MV-4-11 (cell line): ENCODE results near the gene TSNAX.
"Not testable (repeated sequence)": the region's sequence is repeated elsewhere in the genome, so short reads cannot be mapped to it uniquely, and the experiment has no call there.

Source experiments
- DNase-seq: peaks from one replicate; lab custom pipeline; 2025; lab: John Stamatoyannopoulos, UW

TSNAX gene

DNA sequence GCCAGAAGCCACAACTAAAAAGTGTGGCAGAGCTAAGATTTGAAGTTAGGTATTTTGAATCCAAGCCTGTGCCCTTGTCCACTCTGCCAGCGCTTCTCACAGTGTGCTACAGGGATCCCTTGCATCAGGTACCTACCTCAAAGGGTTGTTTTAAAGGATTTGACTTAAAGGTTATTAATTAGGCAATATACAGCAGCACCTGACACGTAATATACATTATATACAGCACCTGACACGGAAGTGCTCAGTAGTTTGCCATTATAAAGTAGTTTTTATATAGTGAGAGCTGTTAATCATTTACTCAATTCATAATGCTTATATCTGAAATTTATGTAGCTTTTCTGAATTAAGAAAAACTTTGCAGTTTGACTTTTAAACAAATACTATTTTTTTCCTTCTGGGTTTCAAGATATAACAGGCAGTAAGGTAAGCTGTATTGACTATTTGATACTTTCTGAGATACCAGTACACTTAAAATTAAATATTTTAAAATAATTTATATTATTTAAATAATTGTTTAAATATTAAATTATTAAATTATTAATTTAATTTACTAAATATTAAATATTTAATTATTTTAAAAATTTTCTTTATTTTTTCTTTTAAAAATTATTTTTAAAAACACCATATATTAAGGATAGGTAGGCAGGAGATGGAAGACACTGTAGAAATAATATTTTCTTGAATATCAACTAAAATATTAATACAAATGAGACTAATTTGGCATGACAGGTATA, 33.3 kb downstream of the TSNAX start:
- DNase-seq = no peak

DNA sequence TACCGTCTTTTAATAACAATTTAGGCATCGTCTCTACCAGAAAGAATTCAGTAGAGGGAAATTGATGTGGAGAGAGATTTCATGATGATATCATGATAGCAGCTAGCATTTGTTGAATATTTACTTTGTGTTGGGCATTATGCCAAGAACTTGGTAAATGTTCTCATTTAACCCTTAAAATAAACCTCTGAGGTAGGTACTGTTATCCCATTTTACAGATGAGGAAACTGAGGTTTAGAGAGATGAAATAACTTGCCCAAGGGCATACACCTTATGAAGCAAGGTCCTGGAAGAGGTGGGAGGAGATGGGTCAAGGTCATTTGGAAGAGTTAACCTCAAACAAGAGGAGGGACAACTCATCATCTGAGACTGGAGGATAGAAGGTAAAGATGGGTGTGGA, 34.8 kb downstream of the TSNAX start:
- DNase-seq = no peak

DNA sequence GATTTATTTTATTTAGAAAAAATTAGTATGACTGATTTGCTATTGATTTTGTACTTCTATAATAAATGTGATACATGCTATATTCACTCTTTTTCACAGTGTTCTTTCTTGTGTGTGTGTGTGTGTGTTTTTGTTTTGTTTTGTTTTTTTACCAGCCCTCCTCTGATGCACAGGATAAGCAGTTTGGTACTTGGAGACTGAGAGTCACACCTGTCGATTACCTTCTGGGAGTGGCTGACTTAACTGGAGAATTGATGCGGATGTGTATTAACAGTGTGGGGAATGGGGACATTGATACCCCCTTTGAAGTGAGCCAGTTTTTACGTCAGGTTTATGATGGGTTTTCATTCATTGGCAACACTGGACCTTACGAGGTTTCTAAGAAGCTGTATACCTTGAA, 35.9 kb downstream of the TSNAX start:
- DNase-seq = no peak

DNA sequence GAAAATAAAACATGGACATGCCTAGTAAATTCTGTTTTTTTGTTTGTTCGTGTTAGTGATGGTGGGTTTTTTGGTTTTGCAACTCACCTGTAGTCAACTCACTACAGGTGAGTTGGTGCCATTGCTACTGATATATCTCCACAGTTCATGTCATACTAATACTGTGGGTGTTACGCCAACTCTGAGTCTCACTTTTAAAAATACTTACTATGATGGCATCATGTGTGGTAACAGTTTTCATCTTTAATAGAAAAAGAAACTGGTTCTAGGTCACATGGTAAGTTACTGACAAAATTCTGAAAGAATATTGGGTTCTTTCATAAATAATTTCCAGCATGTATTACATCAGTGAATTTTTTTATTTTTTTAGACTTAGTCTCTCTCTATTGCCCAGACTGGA, 38.0 kb downstream of the TSNAX start:
- no peak for DNase-seq

DNA sequence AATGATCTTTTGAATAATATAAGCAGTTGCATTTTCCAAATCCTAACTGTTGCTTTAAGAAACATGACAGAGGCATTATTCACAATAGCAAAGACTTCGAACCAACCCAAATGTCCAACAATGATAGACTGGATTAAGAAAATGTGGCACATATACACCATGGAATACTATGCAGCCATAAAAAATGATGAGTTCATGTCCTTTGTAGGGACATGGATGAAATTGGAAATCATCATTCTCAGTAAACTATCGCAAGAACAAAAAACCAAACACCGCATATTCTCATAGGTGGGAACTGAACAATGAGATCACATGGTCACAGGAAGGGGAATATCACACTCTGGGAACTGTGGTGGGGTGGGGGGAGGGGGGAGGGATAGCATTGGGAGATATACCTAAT, 41.8 kb downstream of the TSNAX start:
- not testable (repeated sequence) for DNase-seq

DNA sequence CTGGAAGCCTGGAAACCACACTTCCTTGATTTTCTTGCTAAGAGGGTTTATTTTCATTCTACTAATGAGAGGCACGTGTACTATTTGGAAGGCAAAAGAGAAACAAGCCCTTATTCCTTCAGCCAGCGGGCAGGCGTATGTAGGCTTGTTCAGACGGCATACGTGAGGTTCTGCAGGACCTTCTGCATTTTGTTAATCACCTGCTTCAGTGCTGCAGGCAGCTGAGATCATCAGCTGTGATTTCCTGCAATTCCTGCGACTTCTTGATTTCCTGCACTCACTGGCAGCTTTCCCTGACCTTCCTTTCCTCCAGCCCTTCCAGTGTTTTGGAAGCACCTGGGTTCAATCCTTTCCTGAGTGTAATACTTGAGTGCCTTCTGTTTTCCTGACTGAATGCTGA, 43.4 kb downstream of the TSNAX start:
- no peak for DNase-seq

DNA sequence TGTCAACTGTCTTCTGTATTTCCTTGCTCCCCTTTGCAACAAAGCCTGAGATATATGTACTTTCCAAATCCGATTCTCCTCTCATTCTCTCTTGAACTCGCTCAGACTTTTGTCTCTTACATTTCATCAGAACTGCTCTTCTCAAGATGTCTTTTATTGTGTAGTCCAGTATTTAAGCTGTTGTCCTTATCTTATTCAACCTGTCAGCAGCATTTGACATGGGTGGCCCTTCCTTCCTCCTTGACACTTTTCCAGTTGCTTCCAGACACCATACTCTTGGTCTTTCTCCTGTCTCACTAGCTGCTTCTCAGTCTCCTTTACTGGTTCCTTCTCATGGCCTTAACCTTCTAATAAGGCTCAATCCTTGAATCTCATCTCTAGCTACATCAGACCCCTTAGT, 47.0 kb downstream of the TSNAX start:
- no peak for DNase-seq

DNA sequence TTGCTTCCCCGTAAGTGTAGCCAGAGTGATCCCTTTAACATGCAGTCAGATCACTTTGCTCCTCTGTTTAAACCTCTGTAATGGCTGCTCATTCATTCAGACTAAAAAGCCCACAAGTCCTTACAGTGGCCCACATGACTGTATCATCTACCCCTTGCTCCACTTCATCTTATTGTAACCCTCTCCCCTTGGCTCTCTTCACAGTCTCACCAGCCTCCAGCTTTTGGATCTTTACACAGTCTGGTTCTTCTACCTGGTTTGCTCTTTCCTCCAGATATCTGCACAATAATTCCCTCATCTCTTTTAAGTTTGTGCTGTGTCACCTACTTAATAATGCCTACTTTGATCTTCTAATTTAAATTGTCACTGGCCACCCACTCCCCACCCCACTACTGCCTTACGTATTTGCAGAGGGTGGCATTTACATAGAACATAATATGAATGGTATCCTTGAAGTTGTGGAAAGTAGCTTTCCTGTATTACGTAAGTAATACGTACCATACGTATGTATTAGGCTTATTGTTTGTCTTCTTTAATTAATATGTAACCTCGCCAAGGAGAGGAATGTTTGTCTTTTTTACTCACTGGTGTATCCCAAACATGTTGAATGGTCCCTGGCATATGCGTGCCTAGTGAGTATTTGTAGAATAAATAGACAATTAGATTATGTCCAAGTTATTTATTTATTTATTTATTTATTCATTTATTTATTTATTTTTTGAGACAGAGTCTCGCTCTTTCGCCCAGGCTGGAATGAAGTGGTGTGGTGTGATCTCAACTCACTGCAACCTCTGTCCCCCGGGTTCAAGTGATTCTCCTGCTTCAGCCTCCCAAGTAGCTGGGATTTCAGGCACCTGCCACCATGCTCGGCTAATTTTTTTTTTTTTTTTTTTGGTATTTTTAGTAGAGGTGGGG, 48.6 kb downstream of the TSNAX start:
- no peak for DNase-seq

DNA sequence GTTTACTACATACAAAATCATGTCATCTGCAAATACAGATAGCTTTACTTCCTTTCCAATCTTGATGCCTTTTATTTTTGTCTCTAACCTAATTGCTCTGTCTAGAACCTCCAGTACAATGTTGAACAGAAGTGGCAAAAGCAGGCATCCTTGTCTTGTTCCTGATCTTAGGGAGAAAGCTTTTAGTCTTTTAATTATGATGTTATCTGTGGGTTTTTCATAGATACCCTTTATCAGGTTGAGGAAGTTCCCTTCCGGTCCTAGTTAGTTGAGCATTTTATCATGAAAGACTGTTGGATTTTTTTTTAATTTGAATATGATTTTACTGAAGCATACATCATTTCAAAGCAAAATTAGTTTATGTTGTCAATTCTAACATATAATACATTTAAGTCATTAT, 52.4 kb downstream of the TSNAX start:
- no peak for DNase-seq

DNA sequence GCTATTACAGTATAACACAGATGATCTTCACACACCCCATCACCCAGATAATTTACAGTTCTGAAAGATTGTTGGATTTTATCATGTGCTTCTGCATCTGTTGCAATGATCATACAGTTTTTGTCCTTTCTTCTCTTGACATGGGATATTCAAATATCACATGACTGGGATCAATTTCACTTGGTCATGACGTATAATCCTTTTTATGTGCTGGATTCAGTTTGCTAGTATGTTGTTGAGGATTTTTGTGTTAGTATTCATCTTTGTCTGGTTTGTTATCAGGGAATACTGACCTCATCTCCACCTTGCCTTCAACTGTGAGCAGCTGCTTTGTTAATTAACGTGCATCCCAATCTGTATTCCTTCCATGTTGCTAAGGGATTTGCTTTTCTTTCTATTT, 53.4 kb downstream of the TSNAX start:
- no peak for DNase-seq

DNA sequence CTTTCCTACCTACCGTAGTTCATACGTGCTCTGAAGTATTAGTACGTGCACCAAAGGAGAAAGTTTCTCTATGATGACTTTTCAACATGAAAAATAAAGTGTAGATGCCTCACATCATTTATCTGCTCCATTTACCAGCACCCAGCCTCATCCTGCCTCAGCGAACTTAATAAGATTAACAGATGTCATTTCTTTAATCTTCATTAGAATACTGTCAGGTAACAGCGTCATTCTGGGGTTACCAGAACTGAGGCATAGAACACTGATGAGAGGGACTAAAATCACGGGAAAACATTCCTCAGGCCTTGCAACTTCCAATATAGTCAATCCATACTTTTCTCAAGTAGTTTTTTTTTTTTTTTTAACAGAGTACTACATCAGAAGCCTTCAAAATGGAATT, 54.9 kb downstream of the TSNAX start:
- no peak for DNase-seq

DNA sequence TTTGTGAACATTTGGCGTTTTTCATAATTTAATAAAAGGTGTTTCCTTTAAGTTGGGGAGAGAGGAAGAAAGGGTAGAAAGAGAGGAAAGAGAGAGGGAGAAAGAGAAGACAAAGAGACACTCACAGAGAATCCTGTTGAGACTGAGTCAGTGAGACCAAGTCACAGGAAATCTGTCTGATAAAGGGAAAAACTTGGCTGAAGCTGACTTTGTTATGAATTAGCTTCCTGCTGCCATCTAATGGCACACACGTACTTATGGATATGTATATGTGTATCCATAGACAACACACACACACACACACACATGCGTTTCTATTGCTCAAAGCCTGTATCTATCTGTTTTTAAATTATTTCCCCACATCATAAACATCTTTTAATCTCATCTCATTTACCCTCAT, 55.6 kb downstream of the TSNAX start:
- DNase-seq = peak; percentile 65

DNA sequence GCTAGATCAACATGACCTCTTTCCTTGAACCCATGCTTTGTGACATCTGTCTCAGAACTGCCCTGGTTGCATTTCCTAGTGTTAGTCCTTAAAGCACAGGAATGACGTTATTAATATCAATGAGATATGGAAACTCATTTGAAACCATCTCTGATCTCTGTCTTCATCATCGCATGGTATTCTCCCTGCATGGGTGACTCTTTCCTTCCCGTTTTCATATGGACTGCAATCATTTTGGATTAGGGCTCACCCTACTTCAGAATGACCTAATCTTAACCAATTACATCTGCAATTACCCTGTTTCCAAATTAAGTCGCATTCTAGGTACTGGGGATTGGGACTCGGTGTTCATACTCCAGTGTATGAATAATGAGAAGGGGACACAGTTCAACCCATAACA, 56.5 kb downstream of the TSNAX start:
- DNase-seq = peak; percentile 69

DNA sequence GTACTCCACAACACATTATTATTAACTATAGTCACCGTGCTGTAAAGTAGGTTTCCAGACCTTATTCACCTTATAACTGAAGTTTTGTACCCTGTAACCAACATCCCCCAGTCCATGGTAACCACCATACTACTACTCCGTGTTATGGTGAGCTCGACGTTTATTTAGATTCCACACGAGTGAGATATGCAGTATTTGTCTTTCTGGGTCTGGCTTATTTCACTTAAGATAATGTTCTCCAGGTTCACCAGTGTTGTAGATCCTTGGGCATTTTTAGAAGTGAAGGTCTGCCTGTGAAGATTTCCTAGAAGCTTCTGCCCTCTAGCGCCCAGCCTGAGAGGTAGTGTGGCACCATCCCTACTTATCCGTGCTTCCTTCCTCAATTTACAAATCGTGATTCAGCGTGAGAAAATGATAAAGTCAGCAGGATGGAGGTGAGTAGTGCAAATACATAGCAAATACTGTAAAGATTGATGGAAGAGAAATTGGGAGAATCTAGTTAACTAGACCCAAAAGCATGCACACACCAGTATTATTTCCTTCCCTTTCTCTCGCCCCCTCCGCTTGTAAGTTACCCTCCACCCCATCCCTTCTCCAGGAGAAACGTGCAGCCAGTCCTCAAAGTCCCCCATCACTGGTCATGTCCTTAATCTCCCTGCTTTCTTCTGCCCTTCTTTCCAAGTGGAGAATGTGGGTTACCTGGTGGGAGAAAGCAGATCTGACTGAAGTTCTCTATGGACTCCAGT, 62.2 kb downstream of the TSNAX start:
- DNase-seq = peak; percentile 72

DNA sequence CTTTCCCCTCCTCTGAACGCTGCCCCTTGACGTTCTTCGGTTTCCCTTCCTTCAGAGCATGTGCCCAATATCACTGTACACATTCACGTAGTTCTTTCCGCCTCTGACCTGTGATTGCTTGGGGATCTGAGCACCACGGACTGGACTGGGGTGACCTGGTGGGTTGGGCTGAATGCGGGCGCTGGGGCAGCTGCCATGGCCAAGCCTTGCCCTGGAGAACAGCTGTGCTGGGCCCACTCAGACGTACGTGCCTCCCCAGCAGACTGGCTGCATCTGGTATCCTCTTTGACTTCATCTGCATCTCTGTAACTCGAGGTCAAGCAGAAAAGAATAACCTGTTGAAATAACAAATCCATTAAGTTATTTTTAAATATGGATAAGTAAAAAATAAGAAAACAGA, 63.0 kb downstream of the TSNAX start:
- no peak for DNase-seq

DNA sequence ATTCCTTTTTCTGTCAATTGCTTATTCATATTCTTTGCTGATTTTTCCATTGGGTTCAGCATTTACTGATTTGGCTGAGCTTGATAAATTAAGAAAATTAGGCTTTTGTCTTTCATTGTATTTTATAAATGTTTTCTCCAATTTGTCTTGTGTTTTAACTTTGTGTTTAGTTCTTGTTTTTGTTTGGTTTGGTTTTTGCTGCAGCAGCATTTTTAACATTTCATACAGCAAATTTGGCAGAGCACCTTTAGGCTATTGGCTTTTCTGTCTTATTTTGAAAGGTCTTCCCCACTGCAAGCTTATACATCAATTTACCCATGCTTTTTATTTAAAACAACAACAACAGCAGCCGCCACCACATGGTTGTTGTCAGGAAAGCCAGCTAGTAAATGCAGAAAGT, 64.3 kb downstream of the TSNAX start:
- no peak for DNase-seq

DNA sequence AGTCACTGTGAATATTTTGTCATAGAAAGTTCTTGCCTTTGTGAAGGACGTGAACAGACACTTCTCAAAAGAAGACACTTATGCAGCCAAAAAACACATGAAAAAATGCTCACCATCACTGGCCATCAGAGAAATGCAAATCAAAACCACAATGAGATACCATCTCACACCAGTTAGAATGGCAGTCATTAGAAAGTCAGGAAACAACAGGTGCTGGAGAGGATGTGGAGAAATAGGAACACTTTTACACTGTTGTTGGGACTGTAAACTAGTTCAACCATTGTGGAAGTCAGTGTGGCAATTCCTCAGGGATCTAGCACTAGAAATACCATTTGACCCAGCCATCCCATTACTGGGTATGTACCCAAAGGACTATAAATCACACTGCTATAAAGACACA, 64.8 kb downstream of the TSNAX start:
- DNase-seq = not testable (repeated sequence)

DNA sequence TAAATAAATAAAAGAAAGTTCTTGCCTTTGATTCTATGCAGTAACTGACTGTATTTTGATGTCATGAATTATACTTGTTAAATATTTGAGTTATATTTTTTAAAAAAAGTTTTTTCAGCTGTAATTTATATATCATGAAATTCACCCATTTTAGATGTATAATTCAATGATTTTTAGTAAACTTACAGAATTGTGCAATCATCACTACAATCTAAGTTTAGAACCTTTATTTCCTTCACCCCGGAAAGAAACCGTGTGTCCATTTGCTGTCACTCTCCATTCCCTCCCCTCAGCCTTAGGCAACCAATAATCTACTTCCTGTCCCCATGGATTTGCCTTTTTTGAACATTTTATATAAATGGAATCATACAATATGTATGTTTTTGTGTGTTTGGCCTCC, 65.7 kb downstream of the TSNAX start:
- DNase-seq = peak; percentile 38

DNA sequence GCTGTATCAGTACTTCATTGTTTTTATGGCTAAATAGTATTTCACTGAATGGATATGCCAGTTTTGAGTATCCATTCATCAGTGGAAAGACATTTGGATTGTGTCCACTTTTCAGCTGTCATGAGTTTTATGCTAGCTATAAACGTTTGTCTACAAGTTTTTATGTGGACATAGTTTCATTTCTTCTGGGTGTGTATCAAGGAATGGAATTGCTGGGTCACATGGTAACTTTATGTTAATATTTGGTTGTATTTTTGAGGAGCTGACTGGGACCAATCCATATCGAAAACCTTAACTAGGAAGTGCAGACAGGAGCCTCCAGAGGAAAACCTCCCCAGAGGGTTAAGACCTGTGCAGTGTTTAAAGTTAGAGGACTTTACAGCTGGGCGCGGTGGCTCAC, 66.3 kb downstream of the TSNAX start:
- DNase-seq = no peak

DNA sequence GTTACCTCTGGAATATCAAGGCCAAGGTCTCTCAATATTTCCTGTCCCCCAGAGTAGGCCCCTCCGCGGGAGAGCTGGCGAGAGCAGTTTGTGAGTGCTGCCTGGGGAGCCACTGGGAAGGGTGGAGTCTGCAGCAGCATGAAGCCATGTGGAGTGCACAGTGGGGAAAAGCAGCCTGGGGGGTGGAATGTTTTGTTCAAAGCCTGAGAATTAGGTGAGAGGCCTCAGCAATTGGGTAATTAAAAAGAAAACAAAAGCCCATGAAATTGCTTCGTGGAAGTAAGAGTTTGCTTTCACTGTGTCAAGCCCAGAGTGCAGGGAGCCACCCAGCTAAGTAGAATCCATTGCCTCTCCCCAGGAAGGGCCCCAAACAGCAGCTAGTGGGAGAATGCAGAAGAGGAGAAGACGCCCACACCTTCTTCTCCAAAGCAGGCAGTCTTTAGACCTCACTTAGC, 67.9 kb downstream of the TSNAX start:
- no peak for DNase-seq

DNA sequence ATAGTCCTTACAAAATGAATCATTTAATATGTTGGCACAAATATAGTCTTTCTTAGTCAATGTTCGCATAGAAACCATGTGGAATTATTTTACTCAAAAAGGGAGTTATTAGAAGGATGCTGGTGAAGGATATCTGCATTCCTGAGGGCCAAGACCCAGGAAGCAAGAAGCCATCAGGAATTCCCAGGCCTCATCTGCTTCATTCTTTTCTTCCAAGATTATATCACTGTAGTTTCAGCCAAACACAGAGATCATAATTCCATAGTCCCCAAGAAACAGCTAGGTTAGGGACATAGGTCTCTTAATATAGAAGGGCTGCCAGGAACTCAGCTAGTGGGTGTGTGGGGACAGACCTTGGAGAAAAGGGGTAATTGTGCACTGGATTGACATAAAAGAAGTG, 69.5 kb downstream of the TSNAX start:
- no peak for DNase-seq

DNA sequence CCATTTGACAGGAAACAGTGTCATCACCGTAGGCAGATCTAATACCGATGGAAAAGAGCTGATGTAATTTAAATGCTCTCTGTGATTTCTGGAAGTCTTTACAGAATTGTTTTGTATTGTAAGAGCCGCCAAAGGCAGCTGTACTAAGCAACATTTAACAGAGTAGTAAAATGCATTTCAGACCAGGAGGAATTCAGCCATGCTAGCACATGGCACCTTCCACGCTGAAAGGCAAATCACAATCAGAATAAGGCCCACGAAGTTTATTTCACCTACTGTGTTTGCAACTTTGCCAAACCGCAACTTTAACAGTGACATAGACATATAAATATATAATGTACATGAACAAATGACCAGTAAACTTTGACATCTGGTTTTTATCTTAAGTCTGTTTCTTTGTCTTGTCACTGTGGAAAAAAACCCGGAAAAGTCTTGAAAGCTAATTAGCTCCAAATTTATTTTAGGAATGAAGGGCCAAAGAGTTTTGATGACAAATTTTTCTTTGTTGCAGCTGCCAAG, 72.0 kb downstream of the TSNAX start:
- DNase-seq = no peak
